ENCODE data around the gene KRT6B.
"Not testable (repeated sequence)": the region's sequence is repeated elsewhere in the genome, so short reads cannot be mapped to it uniquely, and the experiment has no call there.

- not testable (repeated sequence) for TF ChIP-seq CTCF, POLR2A (IDR thresholded peaks at IDR 0.05)
These were observed 48.6 kb upstream of the KRT6B start for GRCh38 chr12:52500574-52500973.

All from Peyer's patch (tissue), 4 donors.